ENCODE data around the gene RHOT1. TPM values are rescaled to one million over a fixed set of nuclear protein-coding genes. Genes with fewer than 3 reads are reported as not detected.
A peak's percentile ranks its signal among the peaks of the same experiment; 100 is the strongest.
"Not testable (repeated sequence)": the region's sequence is repeated elsewhere in the genome, so short reads cannot be mapped to it uniquely, and the experiment has no call there.

Gene RHOT1
- total RNA-seq = 25.2 and 25.7 TPM in 2 replicates

DNA sequence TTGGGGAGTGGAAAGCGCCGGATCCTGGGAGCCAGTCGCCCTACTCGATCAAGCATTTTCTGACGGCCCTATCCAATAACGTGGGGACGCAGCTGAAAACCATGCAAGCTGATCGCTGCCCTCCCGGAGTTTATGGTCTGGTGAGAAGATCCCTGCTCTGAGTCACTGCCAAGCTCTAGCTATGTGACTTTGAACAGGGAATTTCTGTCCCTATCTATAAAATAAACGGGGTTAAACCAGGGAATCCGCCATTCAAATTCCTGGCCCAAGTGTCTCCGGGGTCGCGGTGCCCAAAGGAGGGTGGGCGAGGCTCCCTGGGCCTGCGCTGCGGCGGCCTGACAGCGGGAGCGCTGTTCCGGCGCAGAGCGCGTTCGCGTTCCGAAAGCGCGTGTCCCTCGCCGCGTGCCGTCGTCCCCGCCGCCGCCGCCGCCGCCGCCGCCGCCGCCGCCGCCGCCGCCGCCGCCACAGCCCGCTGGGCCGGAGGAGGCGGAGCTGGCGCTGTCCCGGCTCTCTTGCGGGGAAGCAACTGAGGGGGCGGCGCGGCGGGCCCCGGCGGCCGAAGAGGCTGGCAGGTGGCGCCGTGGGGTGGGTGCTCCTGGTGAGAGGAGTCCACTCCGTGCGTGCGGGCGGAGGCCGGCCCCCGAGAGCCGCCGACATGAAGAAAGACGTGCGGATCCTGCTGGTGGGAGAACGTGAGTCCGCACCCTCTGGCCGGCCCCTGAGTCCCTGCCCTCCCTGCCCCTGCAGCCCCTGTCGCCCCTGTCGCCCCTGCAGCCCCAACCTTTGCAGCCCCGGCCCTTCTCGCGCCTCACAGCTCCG is at the start of gene RHOT1:
Gene RHOT1 (plus strand): TSS at position 465 of the 819 bp plus-strand sequence. CDS start 191 bp downstream, at position 656.
- intact Hi-C loops (cut with micrococcal nuclease) = loop anchor here (5.0 to 10.0 kb wide), 2 partner anchors 193 to 240 kb away; partner anchors contain the start of gene UTP6
- no peaks in the 10 kb centered on the region for H3K27me3 Mint-ChIP-seq (ENCODE audit: low read depth)
- H3K36me3 Mint-ChIP-seq (ENCODE audit: low read depth) = peaks cover 5% of the 10 kb centered on the region
- H3K4me3 Mint-ChIP-seq (ENCODE audit: low read depth) = peak within 1 kb of the TSS; percentile 99
- H3K27ac Mint-ChIP-seq = peak within 1 kb of the TSS; percentile 87
- H3K9me3 Mint-ChIP-seq = no peaks in the 10 kb centered on the region
- H3K4me1 Mint-ChIP-seq (ENCODE audit: low read depth) = peaks cover 19% of the 10 kb centered on the region
- DNase-seq (ENCODE audit: low spot score) = peak; percentile 76

DNA sequence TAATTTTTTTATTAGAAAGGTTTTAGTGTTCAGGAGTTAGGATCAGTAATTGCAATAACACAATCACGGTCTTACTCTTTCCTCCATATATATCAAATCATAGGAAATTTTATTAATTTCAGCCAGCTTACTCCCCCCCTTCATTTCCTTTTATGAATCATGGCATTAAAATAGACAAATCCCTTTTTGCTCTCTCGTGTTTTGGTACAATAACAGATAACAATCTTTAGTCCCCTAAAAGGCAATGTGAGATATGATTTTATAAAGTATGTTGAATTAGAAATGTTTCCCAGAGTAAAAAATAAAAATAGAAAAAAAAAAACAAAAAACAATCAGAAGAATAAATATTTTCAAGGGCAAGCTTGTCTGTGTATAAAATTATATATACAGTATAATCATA is 42.6 kb upstream of the RHOT1 start:
- peaks cover 13% of the 10 kb centered on the region for H3K4me1 Mint-ChIP-seq (ENCODE audit: low read depth)
- peaks cover 12% of the 10 kb centered on the region for H3K27me3 Mint-ChIP-seq (ENCODE audit: low read depth)
- H3K9me3 Mint-ChIP-seq = no peaks in the 10 kb centered on the region
- intact Hi-C loops (cut with micrococcal nuclease) = no loop called here
- no peaks in the 10 kb centered on the region for H3K36me3 Mint-ChIP-seq (ENCODE audit: low read depth)
- no peak overlapping the region for H3K4me3 Mint-ChIP-seq (ENCODE audit: low read depth)
- DNase-seq (ENCODE audit: low spot score) = no peak
- H3K27ac Mint-ChIP-seq = no peak overlapping the region

DNA sequence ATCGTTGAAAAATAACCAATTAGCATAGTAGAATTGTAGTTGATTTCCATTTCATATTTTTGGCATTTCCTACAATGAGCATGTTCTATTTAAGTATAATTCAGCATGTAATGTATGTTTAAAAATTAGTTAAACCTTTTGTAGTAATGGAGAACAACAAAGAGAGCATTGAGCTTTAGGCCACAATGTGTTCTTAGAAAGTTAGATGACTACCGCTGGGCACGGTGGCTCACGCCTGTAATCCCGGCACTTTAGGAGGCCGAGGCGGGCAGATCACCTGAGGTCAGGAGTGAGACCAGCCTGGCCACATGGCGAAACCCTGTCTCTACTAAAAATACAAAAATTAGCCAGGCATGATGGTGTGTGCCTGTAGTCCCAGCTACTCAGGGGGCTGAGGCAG is 42.0 kb upstream of the RHOT1 start:
- H3K9me3 Mint-ChIP-seq; H3K36me3 Mint-ChIP-seq (ENCODE audit: low read depth); H3K4me3 Mint-ChIP-seq (ENCODE audit: low read depth); intact Hi-C loops (cut with micrococcal nuclease); DNase-seq (ENCODE audit: low spot score); H3K27ac Mint-ChIP-seq: not testable (repeated sequence)
- Mint-ChIP-seq H3K4me1 (ENCODE audit: low read depth) (peaks cover 15% of the 10 kb centered on the region), H3K27me3 (ENCODE audit: low read depth) (peaks cover 12% of the 10 kb centered on the region)

GRCh38 chr17:32100971-32101631 is 41.2 kb upstream of the RHOT1 start:
- Mint-ChIP-seq H3K36me3 (ENCODE audit: low read depth) (no peaks in the 10 kb centered on the region), H3K4me1 (ENCODE audit: low read depth) (peaks cover 16% of the 10 kb centered on the region), H3K27ac (no peak overlapping the region), H3K9me3 (no peaks in the 10 kb centered on the region), H3K4me3 (ENCODE audit: low read depth) (no peak overlapping the region), H3K27me3 (ENCODE audit: low read depth) (peaks cover 12% of the 10 kb centered on the region)
- intact Hi-C loops (cut with micrococcal nuclease) = no loop called here
- no peak for DNase-seq (ENCODE audit: low spot score)

DNA sequence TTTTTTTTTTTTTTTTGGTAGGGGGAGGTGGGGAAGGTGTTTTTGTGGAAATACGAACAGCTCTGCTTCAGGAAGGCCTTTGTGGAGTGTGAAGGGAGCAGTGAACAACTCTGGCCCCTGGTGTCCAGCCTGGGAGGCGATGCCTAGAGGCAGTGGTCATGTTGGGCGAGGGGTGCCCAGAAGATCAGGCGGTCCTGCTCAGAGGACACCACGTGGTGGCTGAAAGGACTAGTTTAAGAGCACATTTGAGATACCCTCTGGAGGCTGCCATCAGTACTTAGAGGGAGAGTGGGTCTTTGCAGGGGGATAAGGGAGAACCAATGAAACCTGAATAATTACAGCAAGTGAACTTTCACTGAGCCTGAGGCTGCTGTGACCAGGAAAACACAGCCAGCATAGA is 40.1 kb upstream of the RHOT1 start:
- Mint-ChIP-seq H3K4me1 (ENCODE audit: low read depth) (peaks cover 20% of the 10 kb centered on the region), H3K27ac (no peak overlapping the region), H3K9me3 (no peaks in the 10 kb centered on the region), H3K4me3 (ENCODE audit: low read depth) (no peak overlapping the region), H3K27me3 (ENCODE audit: low read depth) (peaks cover 10% of the 10 kb centered on the region), H3K36me3 (ENCODE audit: low read depth) (no peaks in the 10 kb centered on the region)
- DNase-seq (ENCODE audit: low spot score) = no peak
- intact Hi-C loops (cut with micrococcal nuclease) = no loop called here

GRCh38 chr17:32102646-32103186 is 39.6 kb upstream of the RHOT1 start:
- H3K27me3 Mint-ChIP-seq (ENCODE audit: low read depth) = peaks cover 10% of the 10 kb centered on the region
- H3K36me3 Mint-ChIP-seq (ENCODE audit: low read depth) = no peaks in the 10 kb centered on the region
- no peak for DNase-seq (ENCODE audit: low spot score)
- intact Hi-C loops (cut with micrococcal nuclease) = no loop called here
- no peak overlapping the region for H3K4me3 Mint-ChIP-seq (ENCODE audit: low read depth)
- no peaks in the 10 kb centered on the region for H3K9me3 Mint-ChIP-seq
- no peak overlapping the region for H3K27ac Mint-ChIP-seq
- peaks cover 24% of the 10 kb centered on the region for H3K4me1 Mint-ChIP-seq (ENCODE audit: low read depth)

- DNase-seq (ENCODE audit: low spot score) = no peak
- no peak overlapping the region for H3K4me3 Mint-ChIP-seq (ENCODE audit: low read depth)
- no peaks in the 10 kb centered on the region for H3K36me3 Mint-ChIP-seq (ENCODE audit: low read depth)
- H3K27me3 Mint-ChIP-seq (ENCODE audit: low read depth) = peaks cover 4% of the 10 kb centered on the region
- peaks cover 24% of the 10 kb centered on the region for H3K4me1 Mint-ChIP-seq (ENCODE audit: low read depth)
- no peaks in the 10 kb centered on the region for H3K9me3 Mint-ChIP-seq
- H3K27ac Mint-ChIP-seq = no peak overlapping the region
- intact Hi-C loops (cut with micrococcal nuclease) = no loop called here
Measured at GRCh38 chr17:32103476-32104113, 38.7 kb upstream of the RHOT1 start.

- Mint-ChIP-seq H3K27ac (no peak overlapping the region), H3K9me3 (no peaks in the 10 kb centered on the region), H3K36me3 (ENCODE audit: low read depth) (no peaks in the 10 kb centered on the region), H3K27me3 (ENCODE audit: low read depth) (peaks cover 2% of the 10 kb centered on the region), H3K4me3 (ENCODE audit: low read depth) (no peak overlapping the region), H3K4me1 (ENCODE audit: low read depth) (peaks cover 24% of the 10 kb centered on the region)
- intact Hi-C loops (cut with micrococcal nuclease) = no loop called here
- no peak for DNase-seq (ENCODE audit: low spot score)
Measured at GRCh38 chr17:32104158-32104557, 38.1 kb upstream of the RHOT1 start.

DNA sequence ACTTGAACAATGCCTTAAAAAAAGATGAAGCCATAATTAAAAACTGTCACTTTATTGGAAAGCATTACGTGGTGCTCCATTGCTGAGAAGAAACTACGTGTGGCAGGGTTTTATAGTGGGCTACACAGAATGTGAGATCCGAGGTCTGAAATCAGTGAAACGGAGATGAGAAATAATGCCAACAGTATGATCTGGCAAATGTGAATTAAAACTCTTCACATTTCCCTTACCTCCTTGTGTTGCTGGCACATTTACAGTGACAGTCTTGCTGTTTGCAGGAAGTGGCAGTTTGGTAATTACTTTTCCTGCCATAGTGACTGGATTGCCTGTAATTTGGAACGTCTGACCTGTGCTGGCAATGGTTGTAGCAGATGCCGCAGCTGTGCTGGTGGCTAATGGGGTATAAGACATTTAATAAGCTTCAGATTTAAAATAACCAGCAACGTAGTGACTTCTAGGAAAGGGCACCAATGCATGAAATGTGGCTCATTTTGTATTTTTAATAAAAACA is 35.8 kb upstream of the RHOT1 start:
- DNase-seq (ENCODE audit: low spot score); H3K4me3 Mint-ChIP-seq (ENCODE audit: low read depth); H3K27me3 Mint-ChIP-seq (ENCODE audit: low read depth); H3K9me3 Mint-ChIP-seq; intact Hi-C loops (cut with micrococcal nuclease); H3K36me3 Mint-ChIP-seq (ENCODE audit: low read depth); H3K27ac Mint-ChIP-seq: not testable (repeated sequence)
- H3K4me1 Mint-ChIP-seq (ENCODE audit: low read depth) = peaks cover 24% of the 10 kb centered on the region

GRCh38 chr17:32107194-32107593 is 35.1 kb upstream of the RHOT1 start:
- H3K9me3 Mint-ChIP-seq; H3K36me3 Mint-ChIP-seq (ENCODE audit: low read depth); H3K4me3 Mint-ChIP-seq (ENCODE audit: low read depth); H3K27me3 Mint-ChIP-seq (ENCODE audit: low read depth); DNase-seq (ENCODE audit: low spot score); intact Hi-C loops (cut with micrococcal nuclease); H3K27ac Mint-ChIP-seq: not testable (repeated sequence)
- peaks cover 24% of the 10 kb centered on the region for H3K4me1 Mint-ChIP-seq (ENCODE audit: low read depth)

DNA sequence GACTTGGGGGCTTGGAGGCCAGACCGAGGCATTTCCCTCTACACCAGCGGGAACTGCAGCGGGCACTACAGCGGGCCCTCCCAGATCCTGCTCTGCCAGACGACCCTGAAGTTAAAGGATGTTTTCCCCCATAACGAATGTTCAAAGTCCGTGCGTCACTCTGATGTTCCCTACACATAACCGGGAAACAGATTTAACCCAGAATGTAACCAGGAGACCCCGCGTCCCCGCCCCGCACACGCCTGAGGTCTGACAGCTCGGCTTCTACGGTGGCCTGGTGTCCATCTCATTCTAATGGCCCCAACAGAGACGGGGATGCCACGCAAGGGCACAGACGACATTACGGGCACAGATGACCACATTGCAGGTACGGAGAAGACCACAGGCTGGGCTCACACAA is 31.7 kb upstream of the RHOT1 start:
- Mint-ChIP-seq H3K27ac (no peak overlapping the region), H3K27me3 (ENCODE audit: low read depth) (peaks cover 3% of the 10 kb centered on the region), H3K4me3 (ENCODE audit: low read depth) (no peak overlapping the region), H3K36me3 (ENCODE audit: low read depth) (no peaks in the 10 kb centered on the region), H3K9me3 (no peaks in the 10 kb centered on the region), H3K4me1 (ENCODE audit: low read depth) (peaks cover 13% of the 10 kb centered on the region)
- intact Hi-C loops (cut with micrococcal nuclease) = no loop called here
- no peak for DNase-seq (ENCODE audit: low spot score)

- no peak overlapping the region for H3K27ac Mint-ChIP-seq
- no peaks in the 10 kb centered on the region for H3K9me3 Mint-ChIP-seq
- H3K27me3 Mint-ChIP-seq (ENCODE audit: low read depth) = peaks cover 5% of the 10 kb centered on the region
- peak; percentile 23 for DNase-seq (ENCODE audit: low spot score)
- intact Hi-C loops (cut with micrococcal nuclease) = no loop called here
- H3K36me3 Mint-ChIP-seq (ENCODE audit: low read depth) = no peaks in the 10 kb centered on the region
- peaks cover 12% of the 10 kb centered on the region for H3K4me1 Mint-ChIP-seq (ENCODE audit: low read depth)
- H3K4me3 Mint-ChIP-seq (ENCODE audit: low read depth) = no peak overlapping the region
Measured at GRCh38 chr17:32111141-32111771, 31.0 kb upstream of the RHOT1 start.

Data from activated T-helper 2 cell treated with anti-CD3 and anti-CD28 coated beads, Interferon-gamma antibody, Interleukin-2, Interleukin-4, amounts not matched to agents 10 μg/mL and 5 μg/mL and 100 μg/mL, durations not matched to agents 14 hours and 24 hours and 36 hours (primary cell).